Activated CD4-positive, alpha-beta T cell treated with anti-CD3 and anti-CD28 coated beads, Interleukin-2, amount 10 ng/mL, durations not matched to agents 24 days and 14 days (primary cell): Measurements from ENCODE around the gene RALGAPA2. TPM values are rescaled to one million over a fixed set of nuclear protein-coding genes. Genes with fewer than 3 reads are reported as not detected.

Source experiments
- DNase-seq: peaks from one replicate; pipeline ENCODE4 v3.0.0; 2022
- H3K27ac Mint-ChIP-seq: one replicate; pipeline ENCODE4 v1.8.0; 2022; ENCODE audit warnings: mild to moderate bottlenecking, mixed read lengths
- H3K27me3 Mint-ChIP-seq: one replicate; pipeline ENCODE4 v1.8.0; 2022; ENCODE audit warnings: mixed read lengths
- H3K36me3 Mint-ChIP-seq: one replicate; pipeline ENCODE4 v1.8.0; 2022; ENCODE audit warnings: low read depth, mild to moderate bottlenecking, mixed read lengths
- H3K4me1 Mint-ChIP-seq: one replicate; pipeline ENCODE4 v1.8.0; 2021; ENCODE audit warnings: mixed read lengths
- H3K4me3 Mint-ChIP-seq: one replicate; pipeline ENCODE4 v1.8.0; 2022; ENCODE audit warnings: mild to moderate bottlenecking, moderate library complexity, mixed read lengths
- H3K9me3 Mint-ChIP-seq: one replicate; pipeline ENCODE4 v1.8.0; 2021; ENCODE audit warnings: mixed read lengths
- intact Hi-C: fragments of 100-400 bp; cut with micrococcal nuclease; formaldehyde crosslinking; loops from one replicate; pipeline ENCODE4 v1.15.1; 2023
- total RNA-seq: library from RNA; stranded (reverse); gene quantifications from 2 replicates; pipeline ENCODE4 v1.2.3, GENCODE V29; 2022

RALGAPA2 gene
- total RNA-seq, 1 donor from 2014 or later, result 18.7 TPM

DNA sequence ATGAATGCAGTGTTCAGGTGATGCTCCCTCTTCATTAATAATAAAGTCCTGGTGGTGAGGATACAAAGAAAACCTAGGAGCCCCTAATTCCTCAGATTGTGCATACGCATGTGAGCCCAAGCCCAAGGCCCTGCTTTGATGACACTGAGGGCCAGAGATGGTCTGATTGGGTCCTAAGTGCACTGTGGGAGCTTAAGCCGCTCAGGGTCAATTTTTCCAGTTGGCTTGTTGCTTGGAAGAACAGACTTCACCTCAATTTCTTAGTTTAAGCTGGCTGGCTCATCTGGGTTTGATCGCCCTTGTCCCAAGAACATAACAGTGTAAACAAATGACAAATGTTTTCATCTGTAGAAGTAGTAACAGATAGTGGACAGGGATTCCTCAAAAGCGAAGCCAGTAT is 303.1 kb downstream of the RALGAPA2 start:
- H3K9me3 Mint-ChIP-seq, result no peaks in the 10 kb centered on the region
- H3K4me3 Mint-ChIP-seq, result no peak overlapping the region
- H3K27me3 Mint-ChIP-seq, result no peaks in the 10 kb centered on the region
- no peak for DNase-seq
- no peak overlapping the region for H3K27ac Mint-ChIP-seq
- peaks cover 2% of the 10 kb centered on the region for H3K36me3 Mint-ChIP-seq
- H3K4me1 Mint-ChIP-seq, result peaks cover 20% of the 10 kb centered on the region
- intact Hi-C loops, result loop anchor here (5.0 kb wide), 1 partner anchor 47 kb away; no protein-coding TSS in a partner anchor

DNA sequence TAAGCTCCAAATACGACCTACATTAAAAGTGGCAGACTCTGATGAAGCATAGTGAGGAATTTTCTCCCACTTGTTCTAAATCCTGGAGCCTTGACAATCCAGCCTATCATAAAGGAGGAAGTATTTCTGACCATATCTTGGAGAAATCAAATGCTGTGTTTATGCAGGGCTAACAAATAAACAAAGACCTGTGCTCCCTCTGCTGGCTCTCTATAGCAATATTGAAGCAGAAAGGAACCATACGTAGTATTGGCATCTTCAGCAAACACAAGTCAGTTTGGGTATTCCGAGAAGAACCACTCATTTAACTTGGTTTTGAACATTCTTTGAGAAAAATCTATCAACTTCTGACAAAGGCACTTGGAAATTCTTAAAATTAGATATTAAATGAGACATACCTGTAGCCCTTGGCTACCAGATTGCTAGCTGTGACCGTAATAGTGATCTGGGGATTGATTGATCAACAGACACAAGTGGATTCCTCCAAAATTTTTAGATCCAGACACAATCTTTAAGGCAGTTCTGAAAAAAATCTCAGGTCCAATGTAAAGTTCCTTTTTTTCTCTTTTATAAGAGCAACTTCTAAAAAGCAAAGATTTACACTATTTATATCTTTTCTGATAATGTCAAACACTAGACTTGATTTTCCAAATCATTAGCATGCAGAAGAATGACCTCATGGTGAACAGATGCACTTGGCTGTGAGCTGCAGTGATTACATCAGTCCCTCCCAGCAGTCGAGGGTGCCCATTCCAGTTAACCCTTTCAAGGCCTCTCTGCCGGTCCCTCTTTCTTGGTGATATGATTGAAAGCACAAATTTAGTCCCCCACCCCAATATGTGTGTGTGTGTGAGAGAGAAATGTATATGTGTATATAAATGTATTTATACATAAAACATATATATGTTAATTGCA is 304.3 kb downstream of the RALGAPA2 start:
- Mint-ChIP-seq H3K27ac (no peak overlapping the region), H3K9me3 (no peaks in the 10 kb centered on the region), H3K27me3 (no peaks in the 10 kb centered on the region), H3K4me3 (no peak overlapping the region), H3K36me3 (peaks cover 2% of the 10 kb centered on the region), H3K4me1 (peaks cover 14% of the 10 kb centered on the region)
- DNase-seq, result no peak
- intact Hi-C loops, result loop anchor here (5.0 kb wide), 1 partner anchor 46 kb away; no protein-coding TSS in a partner anchor

DNA sequence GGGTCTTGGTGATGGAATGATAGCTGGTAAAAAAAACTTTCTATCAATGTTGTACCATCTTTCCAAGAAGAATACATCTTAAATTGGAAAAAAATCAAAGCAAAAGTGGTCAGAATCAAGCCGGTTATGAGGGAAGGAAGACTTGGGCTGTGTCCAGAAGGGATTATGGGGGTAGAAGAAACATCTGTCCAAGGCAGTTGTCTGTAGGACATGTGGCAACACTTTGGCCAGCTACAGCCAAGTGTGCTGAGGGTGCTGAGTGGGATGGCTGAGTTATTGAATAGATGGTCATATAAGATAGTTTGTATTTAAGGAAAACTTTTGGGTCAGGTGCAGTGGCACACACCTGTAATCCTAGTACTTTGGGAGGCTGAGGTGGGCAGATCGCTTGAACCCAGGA is 306.1 kb downstream of the RALGAPA2 start:
- intact Hi-C loops, result loop anchor here (5.0 kb wide), 1 partner anchor 44 kb away; no protein-coding TSS in a partner anchor
- Mint-ChIP-seq H3K9me3 (no peaks in the 10 kb centered on the region), H3K36me3 (peaks cover 2% of the 10 kb centered on the region), H3K4me3 (no peak overlapping the region), H3K27ac (no peak overlapping the region), H3K4me1 (peaks cover 2% of the 10 kb centered on the region), H3K27me3 (no peaks in the 10 kb centered on the region)
- no peak for DNase-seq

DNA sequence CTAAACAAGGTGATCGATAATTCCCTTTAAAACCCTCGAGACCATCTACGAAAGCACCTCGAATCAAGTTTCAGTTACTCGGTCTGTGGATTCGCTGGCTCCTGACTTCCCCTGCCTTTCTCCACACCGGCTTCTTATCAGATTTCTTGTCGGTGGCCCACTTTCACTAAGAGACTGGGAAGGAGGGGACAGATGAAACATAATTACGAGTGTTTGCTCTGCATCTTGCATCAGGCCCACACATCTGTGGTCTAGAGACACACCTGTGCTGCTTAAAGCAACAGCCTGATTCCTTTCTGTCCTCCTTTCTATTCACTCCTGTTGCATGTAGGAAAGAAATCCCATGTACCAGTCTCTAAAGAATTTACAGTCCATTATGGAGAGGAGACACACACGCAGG is 306.8 kb downstream of the RALGAPA2 start:
- peaks cover 2% of the 10 kb centered on the region for H3K36me3 Mint-ChIP-seq
- H3K27ac Mint-ChIP-seq, result no peak overlapping the region
- no peak for DNase-seq
- H3K9me3 Mint-ChIP-seq, result no peaks in the 10 kb centered on the region
- no peaks in the 10 kb centered on the region for H3K4me1 Mint-ChIP-seq
- no peak overlapping the region for H3K4me3 Mint-ChIP-seq
- intact Hi-C loops, result loop anchor here (5.0 kb wide), 1 partner anchor 43 kb away; no protein-coding TSS in a partner anchor
- H3K27me3 Mint-ChIP-seq, result no peaks in the 10 kb centered on the region

DNA sequence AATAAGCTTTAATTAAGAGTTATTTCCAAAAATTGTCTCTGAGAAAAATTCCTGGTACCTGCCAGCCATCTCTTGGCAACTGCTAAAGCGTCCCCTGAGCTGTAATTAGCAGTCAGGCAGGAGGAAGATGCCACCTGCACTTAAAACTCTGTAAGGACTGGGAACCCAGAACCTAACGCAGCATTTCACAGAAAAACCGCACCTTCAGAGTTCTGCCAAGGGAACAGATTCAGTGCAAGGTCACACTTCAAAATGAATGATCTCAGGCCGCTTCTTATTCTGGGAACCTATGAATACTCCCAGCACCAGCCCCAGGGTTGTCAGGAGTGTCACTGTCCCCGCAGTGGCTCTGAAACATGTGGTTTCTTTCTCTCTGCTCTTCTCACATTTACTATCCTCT is 307.8 kb downstream of the RALGAPA2 start:
- intact Hi-C loops, result loop anchor here (5.0 kb wide), 1 partner anchor 42 kb away; no protein-coding TSS in a partner anchor
- Mint-ChIP-seq H3K4me3 (no peak overlapping the region), H3K9me3 (no peaks in the 10 kb centered on the region), H3K27ac (no peak overlapping the region), H3K27me3 (no peaks in the 10 kb centered on the region), H3K4me1 (no peaks in the 10 kb centered on the region), H3K36me3 (peaks cover 2% of the 10 kb centered on the region)
- DNase-seq, result no peak

DNA sequence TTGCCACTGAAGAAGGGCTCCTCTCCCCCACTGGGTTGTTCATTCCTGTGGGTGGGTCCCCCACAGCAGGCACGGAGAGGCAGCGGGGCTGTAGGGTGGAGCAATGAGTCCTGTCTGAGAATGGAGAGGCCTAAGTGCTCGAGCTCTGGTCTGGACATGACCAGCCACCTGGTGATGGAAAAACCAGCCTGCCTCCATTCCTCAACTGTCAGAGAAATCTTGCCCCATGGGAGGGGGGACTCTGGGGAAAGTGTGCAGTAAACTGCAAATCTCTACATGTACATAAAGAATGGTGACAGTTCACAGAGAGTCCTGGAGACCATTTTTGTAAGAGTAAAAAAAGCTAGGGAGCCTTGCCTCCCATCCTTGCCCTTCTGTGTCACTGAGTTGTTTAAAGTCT is 310.5 kb downstream of the RALGAPA2 start:
- Mint-ChIP-seq H3K27me3 (no peaks in the 10 kb centered on the region), H3K4me1 (no peaks in the 10 kb centered on the region), H3K9me3 (no peaks in the 10 kb centered on the region), H3K36me3 (peaks cover 2% of the 10 kb centered on the region), H3K4me3 (no peak overlapping the region), H3K27ac (no peak overlapping the region)
- DNase-seq, result no peak
- intact Hi-C loops, result no loop called here

DNA sequence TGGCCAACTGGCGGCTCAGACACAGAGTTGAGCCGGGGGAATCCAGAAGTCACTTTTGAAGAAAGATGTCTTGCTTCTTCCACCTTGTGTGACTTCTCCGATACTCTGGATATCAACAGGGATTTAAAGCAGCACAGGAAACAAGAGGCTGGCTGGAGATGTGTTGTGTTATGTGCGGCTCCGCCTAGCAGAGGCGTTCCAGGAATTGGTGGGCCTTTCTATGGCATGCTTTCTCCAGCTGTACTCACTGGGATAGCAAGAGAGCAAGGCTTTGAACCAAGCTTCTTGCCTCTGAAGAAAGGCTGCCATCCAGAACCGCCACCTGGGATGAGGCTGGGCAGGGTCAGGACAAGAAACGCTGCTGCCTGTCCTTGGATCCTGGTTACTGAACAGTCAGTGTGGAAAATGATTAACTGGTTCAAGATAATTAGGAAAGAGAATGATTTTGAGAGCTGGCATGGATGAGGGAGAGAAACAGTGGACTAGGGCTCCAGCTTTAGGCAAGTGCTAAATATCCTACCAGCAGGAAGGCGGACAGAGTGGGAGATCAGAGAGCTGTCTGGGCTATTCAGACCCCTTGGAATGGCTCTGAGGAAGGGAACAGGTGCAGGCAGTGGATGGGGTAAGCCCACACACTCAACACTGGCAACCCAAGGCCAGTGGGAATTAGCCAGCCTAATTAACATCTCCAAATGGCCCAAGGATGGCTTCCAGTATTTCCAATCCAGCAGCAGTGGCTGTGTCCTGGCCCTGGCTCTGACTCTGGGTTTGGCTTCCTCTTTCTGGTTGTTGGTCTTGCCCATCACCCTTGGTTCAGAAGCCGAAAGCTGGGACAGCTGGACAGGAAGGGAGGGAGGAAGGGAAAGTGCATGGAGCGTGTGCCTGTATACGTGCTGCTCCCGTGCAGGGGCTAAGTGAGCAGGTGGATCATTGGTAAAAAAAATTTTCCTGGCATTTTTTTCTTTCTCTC is 312.6 kb downstream of the RALGAPA2 start:
- Mint-ChIP-seq H3K36me3 (no peaks in the 10 kb centered on the region), H3K27me3 (no peaks in the 10 kb centered on the region), H3K4me1 (no peaks in the 10 kb centered on the region), H3K9me3 (no peaks in the 10 kb centered on the region), H3K27ac (no peak overlapping the region), H3K4me3 (no peak overlapping the region)
- no peak for DNase-seq
- intact Hi-C loops, result no loop called here

DNA sequence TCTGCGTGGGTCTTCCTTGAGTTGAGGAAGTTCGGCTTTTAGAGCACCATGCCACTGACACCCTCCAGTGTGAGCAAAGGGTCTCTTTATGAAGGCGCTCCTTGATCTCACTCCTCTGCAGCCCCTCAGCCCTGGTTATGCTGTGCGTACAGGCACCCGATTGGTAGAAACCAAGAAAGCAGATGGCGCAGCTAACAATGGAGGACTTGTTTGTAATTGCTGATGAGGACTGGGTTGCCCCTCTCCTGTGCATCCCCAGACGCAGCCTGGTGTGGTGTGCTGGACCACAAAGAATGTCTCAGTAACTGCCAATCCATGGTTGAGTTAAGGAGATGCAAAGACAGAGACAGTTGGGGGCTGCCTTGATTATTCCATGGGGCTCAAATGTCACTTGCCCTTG is 314.3 kb downstream of the RALGAPA2 start:
- no peak for DNase-seq
- H3K9me3 Mint-ChIP-seq, result no peaks in the 10 kb centered on the region
- H3K4me3 Mint-ChIP-seq, result no peak overlapping the region
- intact Hi-C loops, result no loop called here
- no peak overlapping the region for H3K27ac Mint-ChIP-seq
- H3K36me3 Mint-ChIP-seq, result no peaks in the 10 kb centered on the region
- no peaks in the 10 kb centered on the region for H3K4me1 Mint-ChIP-seq
- H3K27me3 Mint-ChIP-seq, result no peaks in the 10 kb centered on the region

DNA sequence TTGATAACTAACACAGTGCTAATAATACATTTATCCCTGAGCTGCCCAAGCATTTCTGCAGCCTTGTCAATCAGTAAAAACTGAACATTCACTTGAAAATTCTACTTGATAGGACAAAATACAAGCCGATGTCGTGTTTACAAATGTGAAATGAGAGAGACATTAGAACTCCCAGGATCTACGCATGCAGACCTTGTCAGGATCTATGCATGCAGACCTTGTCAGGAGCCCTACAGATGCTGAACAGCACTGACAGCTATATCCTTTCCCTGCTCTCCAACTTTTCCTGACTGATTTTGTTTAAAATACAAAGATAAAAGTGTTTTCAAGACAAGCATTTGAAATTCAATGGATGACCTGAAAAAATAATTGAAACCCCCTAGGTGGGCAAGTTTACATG is 315.6 kb downstream of the RALGAPA2 start:
- DNase-seq, result no peak
- no peak overlapping the region for H3K4me3 Mint-ChIP-seq
- intact Hi-C loops, result no loop called here
- no peaks in the 10 kb centered on the region for H3K27me3 Mint-ChIP-seq
- H3K4me1 Mint-ChIP-seq, result no peaks in the 10 kb centered on the region
- peaks cover 2% of the 10 kb centered on the region for H3K36me3 Mint-ChIP-seq
- H3K27ac Mint-ChIP-seq, result no peak overlapping the region
- H3K9me3 Mint-ChIP-seq, result no peaks in the 10 kb centered on the region

DNA sequence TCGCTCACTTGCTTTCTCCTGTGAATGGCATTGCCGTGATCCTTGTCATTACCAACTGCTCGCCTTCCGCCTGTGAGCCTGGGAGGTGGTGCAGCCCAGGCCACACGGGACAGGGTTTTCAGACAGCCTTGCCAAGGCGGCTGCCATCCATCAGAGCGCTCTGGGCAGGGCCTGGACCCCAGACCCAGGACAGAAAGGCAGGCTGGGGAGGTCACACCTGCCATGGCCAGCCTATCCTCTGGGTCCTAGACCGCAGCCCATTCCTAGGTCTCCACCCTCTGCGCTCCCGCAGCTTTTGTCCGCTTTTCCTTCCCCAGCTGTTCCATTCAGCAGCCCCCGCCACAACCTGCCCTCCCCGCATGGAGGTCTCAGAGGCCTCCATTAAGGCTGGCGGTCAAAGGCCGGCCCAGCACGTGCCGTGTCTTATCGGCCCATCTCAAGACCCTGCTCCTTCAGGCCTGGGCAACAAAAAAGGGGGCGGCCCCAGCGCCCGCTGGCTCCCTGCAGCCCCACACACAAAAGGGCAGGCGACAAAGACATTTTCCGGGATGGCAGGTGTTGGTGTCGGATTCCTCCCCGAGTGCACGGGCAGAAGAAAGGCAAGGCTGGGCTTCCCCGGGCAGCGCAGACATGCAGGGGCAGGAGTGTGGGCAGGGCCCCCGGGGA is 316.4 kb downstream of the RALGAPA2 start:
- H3K27ac Mint-ChIP-seq, result no peak overlapping the region

DNA sequence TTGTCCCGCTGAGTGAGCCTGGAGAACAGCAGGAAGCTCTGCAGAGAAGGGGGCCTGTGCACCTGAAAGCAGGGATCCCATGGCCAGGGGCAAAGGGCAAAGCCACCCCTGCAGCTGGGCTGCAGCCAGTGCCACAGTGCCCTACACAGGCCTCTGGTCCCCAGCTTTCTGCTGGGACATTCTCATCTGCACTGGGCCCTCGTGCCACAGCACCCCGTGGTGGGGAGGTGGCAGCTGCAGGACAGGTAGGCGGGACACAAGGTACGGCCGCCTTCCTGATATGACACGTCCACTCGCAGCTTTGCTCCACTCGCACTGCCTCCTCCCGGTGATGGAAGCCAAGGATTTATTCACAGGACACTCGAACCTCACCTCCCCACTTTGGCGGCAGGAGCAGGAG is 317.4 kb downstream of the RALGAPA2 start:
- H3K27ac Mint-ChIP-seq, result no peak overlapping the region
- no peak for DNase-seq
- H3K36me3 Mint-ChIP-seq, result peaks cover 2% of the 10 kb centered on the region
- H3K9me3 Mint-ChIP-seq, result no peaks in the 10 kb centered on the region
- intact Hi-C loops, result no loop called here
- no peak overlapping the region for H3K4me3 Mint-ChIP-seq
- no peaks in the 10 kb centered on the region for H3K4me1 Mint-ChIP-seq
- no peaks in the 10 kb centered on the region for H3K27me3 Mint-ChIP-seq

More for the DNA sequence above, 316.4 kb downstream of the RALGAPA2 start:
- Mint-ChIP-seq H3K4me1 (no peaks in the 10 kb centered on the region), H3K4me3 (no peak overlapping the region), H3K36me3 (peaks cover 2% of the 10 kb centered on the region), H3K27me3 (no peaks in the 10 kb centered on the region), H3K9me3 (no peaks in the 10 kb centered on the region)
- intact Hi-C loops, result no loop called here
- no peak for DNase-seq

DNA sequence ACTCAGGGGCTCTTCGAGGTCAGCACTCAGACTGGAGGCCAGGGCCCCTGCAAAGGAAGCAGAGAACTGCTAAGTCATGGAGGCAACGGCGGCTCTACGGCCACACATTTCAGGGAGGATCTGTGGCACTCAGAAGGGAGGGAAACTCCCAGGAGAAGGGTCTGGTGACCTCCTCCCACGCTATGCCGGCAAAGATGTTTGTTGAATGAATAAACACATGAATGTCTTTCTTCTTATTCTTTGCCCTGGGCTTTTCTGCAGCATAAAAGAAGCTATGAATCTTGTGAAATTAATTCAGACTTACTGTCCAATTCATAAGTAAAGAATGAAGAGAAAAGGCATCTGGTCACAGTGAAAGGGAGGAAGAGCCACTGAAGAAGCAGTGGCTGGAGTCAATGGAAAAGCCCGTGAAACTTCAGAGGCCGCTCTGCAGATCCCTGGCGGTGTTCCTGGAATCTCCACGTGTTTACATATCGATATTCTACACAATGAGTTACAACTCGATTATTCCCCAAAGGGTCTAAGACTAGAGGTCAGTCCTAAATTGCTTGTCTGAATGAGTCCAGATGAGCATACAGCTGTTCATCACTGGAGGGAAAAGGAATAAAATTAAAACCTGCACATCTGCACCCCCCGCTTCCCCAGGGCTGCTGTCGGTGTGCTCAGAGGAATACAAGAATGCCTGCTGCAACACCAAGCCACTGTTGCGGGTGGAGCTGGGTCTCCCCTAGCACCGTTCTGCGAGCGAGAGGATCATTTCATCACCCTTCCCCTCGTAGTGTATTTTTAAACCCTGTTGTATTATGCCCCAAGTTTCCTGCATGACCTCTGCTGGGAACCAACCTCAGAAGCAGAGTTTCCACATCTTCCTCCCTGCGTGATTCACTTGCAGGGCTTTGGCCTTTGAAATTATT is 319.0 kb downstream of the RALGAPA2 start:
- Mint-ChIP-seq H3K9me3 (no peaks in the 10 kb centered on the region), H3K4me3 (no peak overlapping the region)

DNA sequence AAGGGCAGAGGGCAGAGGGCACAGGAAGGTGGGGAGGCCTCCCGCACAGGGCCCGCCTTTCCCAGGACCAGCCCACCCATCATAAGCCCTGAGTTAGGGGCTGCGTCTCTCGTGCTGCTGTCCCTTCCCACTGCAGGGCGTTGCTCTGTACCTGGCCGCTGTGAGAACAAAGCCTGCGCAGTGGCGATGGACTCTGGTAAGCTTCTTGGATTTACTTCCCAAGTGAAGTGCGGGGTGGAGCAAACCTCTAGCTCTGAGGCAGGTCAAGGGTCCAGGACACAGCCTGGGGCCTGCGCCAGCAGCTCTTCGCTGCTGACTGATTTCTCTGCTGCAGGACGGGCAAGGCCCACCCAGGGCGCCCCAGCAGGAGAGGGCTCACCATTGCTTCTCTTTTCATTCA is 320.7 kb downstream of the RALGAPA2 start:
- Mint-ChIP-seq H3K27ac (no peak overlapping the region), H3K4me3 (no peak overlapping the region), H3K27me3 (no peaks in the 10 kb centered on the region), H3K4me1 (no peaks in the 10 kb centered on the region), H3K36me3 (peaks cover 2% of the 10 kb centered on the region), H3K9me3 (no peaks in the 10 kb centered on the region)
- intact Hi-C loops, result no loop called here
- DNase-seq, result no peak

More for the DNA sequence above, 319.0 kb downstream of the RALGAPA2 start:
- no peaks in the 10 kb centered on the region for H3K4me1 Mint-ChIP-seq
- no peak for DNase-seq
- H3K27ac Mint-ChIP-seq, result no peak overlapping the region
- intact Hi-C loops, result no loop called here
- peaks cover 2% of the 10 kb centered on the region for H3K36me3 Mint-ChIP-seq
- H3K27me3 Mint-ChIP-seq, result no peaks in the 10 kb centered on the region
